Stimulated activated CD8-positive, alpha-beta memory T cell treated with anti-CD3 and anti-CD28 coated beads, Interleukin-7, amount 100 ng/mL, for 48 hours (primary cell): ENCODE results near the gene SF3A2.

Source experiments
- DNase-seq, 2 donors: peaks; one replicate each; pipeline ENCODE4 v3.0.0-alpha.2; 2020; ENCODE audit warnings: low read depth in 1 of 2; ENCODE audit errors: extremely low read depth in 1 of 2

The SF3A2 gene

GRCh38 chr19:2207008-2207407, 29.6 kb upstream of the SF3A2 start:
- DNase-seq: no peak

GRCh38 chr19:2207991-2208860, 28.4 kb upstream of the SF3A2 start:
- DNase-seq: no peak

- DNase-seq: no peak
Measured at GRCh38 chr19:2208975-2209374, 27.6 kb upstream of the SF3A2 start.

GRCh38 chr19:2209408-2209807, 27.2 kb upstream of the SF3A2 start:
- no peak for DNase-seq

- no peak for DNase-seq
Measured at GRCh38 chr19:2210206-2210605, 26.4 kb upstream of the SF3A2 start.

- DNase-seq: no peak
Measured at GRCh38 chr19:2210987-2211740, 25.5 kb upstream of the SF3A2 start.

GRCh38 chr19:2212861-2213711, 23.5 kb upstream of the SF3A2 start:
- DNase-seq: no peak

- no peak for DNase-seq
Measured at GRCh38 chr19:2213799-2214198, 22.8 kb upstream of the SF3A2 start.

GRCh38 chr19:2214251-2214650, 22.4 kb upstream of the SF3A2 start:
- no peak for DNase-seq

- DNase-seq: no peak
Measured at GRCh38 chr19:2215281-2215751, 21.3 kb upstream of the SF3A2 start.

- DNase-seq: no peak
Measured at GRCh38 chr19:2216361-2217225, 20.0 kb upstream of the SF3A2 start.

- DNase-seq: no peak
Measured at GRCh38 chr19:2217591-2217990, 19.0 kb upstream of the SF3A2 start.

- DNase-seq: no peak
Measured at GRCh38 chr19:2219726-2220125, 16.9 kb upstream of the SF3A2 start.

GRCh38 chr19:2221250-2221831, 15.3 kb upstream of the SF3A2 start:
- DNase-seq: no peak

GRCh38 chr19:2221918-2222317, 14.7 kb upstream of the SF3A2 start:
- DNase-seq: no peak

- DNase-seq: no peak
Measured at GRCh38 chr19:2223391-2223790, 13.2 kb upstream of the SF3A2 start.

- DNase-seq: no peak
Measured at GRCh38 chr19:2223959-2224358, 12.7 kb upstream of the SF3A2 start.

- DNase-seq: no peak
Measured at GRCh38 chr19:2224754-2225349, 11.8 kb upstream of the SF3A2 start.

GRCh38 chr19:2225415-2226050, 11.1 kb upstream of the SF3A2 start:
- DNase-seq: no peak
